HepG2 (cell line): ENCODE measurements around the gene TCEAL9. TPM values are rescaled to one million over a fixed set of nuclear protein-coding genes. Genes with fewer than 3 reads are reported as not detected.

Experiments
- AKAP8 ChIP-seq: sonication (generic); formaldehyde crosslinking; IDR thresholded peaks from 2 replicates; pipeline ENCODE4 v1.5.1; 2020; ENCODE audit warnings: mild to moderate bottlenecking, missing genetic modification reagents
- ARID2 ChIP-seq: sonication (generic); formaldehyde crosslinking; IDR thresholded peaks from 2 replicates; pipeline ENCODE4 v1.8.1; 2022; ENCODE audit warnings: mild to moderate bottlenecking, missing genetic modification reagents, borderline replicate concordance
- CENPX ChIP-seq: sonication (generic); formaldehyde crosslinking; IDR thresholded peaks from 2 replicates; pipeline ENCODE4 v1.9.0; 2021; ENCODE audit warnings: mild to moderate bottlenecking, missing genetic modification reagents, moderate library complexity
- CREM ChIP-seq, 2 experiments: sonication (generic) in 1 of 2; formaldehyde crosslinking in 1 of 2; IDR thresholded peaks; 2 replicates each; pipeline versions ENCODE4 v1.4.0 to v1.6.1; 2016 to 2020; ENCODE audit warnings: antibody characterized with exemption in 1 of 2, mild to moderate bottlenecking in 1 of 2, missing genetic modification reagents in 1 of 2
- NCOA2 ChIP-seq: sonication (generic); formaldehyde crosslinking; IDR thresholded peaks from 2 replicates; pipeline ENCODE4 v1.8.0; 2022; ENCODE audit warnings: inconsistent platforms
- ZBTB25 ChIP-seq: IDR thresholded peaks from 2 replicates; pipeline ENCODE4 v1.6.1; 2018; ENCODE audit warnings: missing genetic modification reagents
- ZBTB40 ChIP-seq, 2 experiments: fragments of 450-650 bp in 1 of 2; sonication (generic) in 1 of 2; formaldehyde crosslinking in 1 of 2; IDR thresholded peaks; 2 replicates each; pipeline versions ENCODE4 v1.6.1 to v1.8.0; 2016 to 2022; ENCODE audit warnings: antibody characterized with exemption in 1 of 2, mild to moderate bottlenecking in 1 of 2, missing genetic modification reagents in 1 of 2
- ZNF10 ChIP-seq: sonication (generic); formaldehyde crosslinking; IDR thresholded peaks from 2 replicates; pipeline ENCODE4 v1.4.0; 2020; ENCODE audit warnings: mild to moderate bottlenecking, low read depth, missing genetic modification reagents, borderline replicate concordance
- ZNF121 ChIP-seq: sonication (generic); formaldehyde crosslinking; IDR thresholded peaks from 2 replicates; pipeline ENCODE4 v1.5.0; 2020; ENCODE audit warnings: mild to moderate bottlenecking, missing genetic modification reagents
- ZNF782 ChIP-seq: sonication (generic); formaldehyde crosslinking; IDR thresholded peaks from 2 replicates; pipeline ENCODE4 v1.4.0; 2020; ENCODE audit warnings: missing genetic modification reagents, mild to moderate bottlenecking, borderline replicate concordance
- polyA plus RNA-seq, 8 experiments: library from polyadenylated mRNA; depleted of rRNA in 3 of 8; stranded (reverse) in 7 of 8; unstranded in 1 of 8; fragments of >200 nt; fragmentation: Illumina TruSeq in 4 of 8; extraction: Trizol in 4 of 8; gene quantifications; 2 replicates each; pipeline versions ENCODE4 v1.2.1 to v1.2.3, GENCODE V29; 2011 to 2016; ENCODE audit warnings: low read depth in 4 of 8, missing spikeins in 1 of 8, mixed read lengths in 1 of 8; ENCODE audit not compliant: insufficient read depth in 1 of 8
- total RNA-seq, 5 experiments: library from RNA; depleted of rRNA; stranded (reverse); fragments of >200 nt; fragmentation: Illumina TruSeq; extraction: Trizol; gene quantifications; 2 replicates each; pipeline ENCODE4 v1.2.3, GENCODE V29; 2016; ENCODE audit warnings: low read depth in 1 of 5
- TF ChIP-seq, protein P1 (sequence below): sonication (generic); formaldehyde crosslinking; IDR thresholded peaks from 2 replicates; pipeline ENCODE4 v1.5.1; 2020; ENCODE audit warnings: missing genetic modification reagents, mild to moderate bottlenecking, borderline replicate concordance

TCEAL9 gene
- total and polyA plus RNA-seq, 2 of the 13 experiments (the other 11 are each of a cell fraction or from before 2014, with no cell fraction given): 15.8 to 45.8 TPM

GRCh38 chrX:103404231-103405008, 48.1 kb downstream of the TCEAL9 start (continued):
- TF ChIP-seq, protein P1, sequence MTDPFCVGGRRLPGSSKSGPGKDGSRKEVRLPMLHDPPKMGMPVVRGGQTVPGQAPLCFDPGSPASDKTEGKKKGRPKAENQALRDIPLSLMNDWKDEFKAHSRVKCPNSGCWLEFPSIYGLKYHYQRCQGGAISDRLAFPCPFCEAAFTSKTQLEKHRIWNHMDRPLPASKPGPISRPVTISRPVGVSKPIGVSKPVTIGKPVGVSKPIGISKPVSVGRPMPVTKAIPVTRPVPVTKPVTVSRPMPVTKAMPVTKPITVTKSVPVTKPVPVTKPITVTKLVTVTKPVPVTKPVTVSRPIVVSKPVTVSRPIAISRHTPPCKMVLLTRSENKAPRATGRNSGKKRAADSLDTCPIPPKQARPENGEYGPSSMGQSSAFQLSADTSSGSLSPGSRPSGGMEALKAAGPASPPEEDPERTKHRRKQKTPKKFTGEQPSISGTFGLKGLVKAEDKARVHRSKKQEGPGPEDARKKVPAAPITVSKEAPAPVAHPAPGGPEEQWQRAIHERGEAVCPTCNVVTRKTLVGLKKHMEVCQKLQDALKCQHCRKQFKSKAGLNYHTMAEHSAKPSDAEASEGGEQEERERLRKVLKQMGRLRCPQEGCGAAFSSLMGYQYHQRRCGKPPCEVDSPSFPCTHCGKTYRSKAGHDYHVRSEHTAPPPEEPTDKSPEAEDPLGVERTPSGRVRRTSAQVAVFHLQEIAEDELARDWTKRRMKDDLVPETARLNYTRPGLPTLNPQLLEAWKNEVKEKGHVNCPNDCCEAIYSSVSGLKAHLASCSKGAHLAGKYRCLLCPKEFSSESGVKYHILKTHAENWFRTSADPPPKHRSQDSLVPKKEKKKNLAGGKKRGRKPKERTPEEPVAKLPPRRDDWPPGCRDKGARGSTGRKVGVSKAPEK: no peak
- TF ChIP-seq ZNF10 (CRISPR knock-in tag) (no peak), ARID2 (CRISPR knock-in tag) (no peak), ZNF782 (CRISPR knock-in tag) (no peak), CREM (IDR thresholded peaks at IDR 0.05) (peak; percentile 69), CREM (CRISPR knock-in tag; IDR thresholded peaks at IDR 0.05) (no peak), ZBTB25 (CRISPR knock-in tag) (no peak), ZBTB40 (IDR thresholded peaks at IDR 0.05) (no peak), ZBTB40 (CRISPR knock-in tag; IDR thresholded peaks at IDR 0.05) (no peak), ZNF121 (no peak), AKAP8 (CRISPR knock-in tag) (no peak), NCOA2 (CRISPR knock-in tag) (no peak), CENPX (CRISPR knock-in tag) (no peak)
